Keratinocyte (primary cell): ENCODE results near the gene C19orf25.
A peak's percentile ranks its signal among the peaks of the same experiment; 100 is the strongest.

Source experiments
- CTCF ChIP-seq, 3 experiments: IDR thresholded peaks in 1 of 3; conservative IDR thresholded peaks in 1 of 3; optimal IDR thresholded peaks in 1 of 3; 2 replicates in 2 of 3; 3 replicates in 1 of 3; pipeline versions ENCODE3 to v1.5.1; 2011; ENCODE audit warnings: low read length in 3 of 3, mild to moderate bottlenecking in 3 of 3, moderate library complexity in 2 of 3, control low read depth in 1 of 3, inconsistent platforms in 1 of 3; ENCODE audit not compliant: insufficient read depth in 2 of 3; ENCODE audit errors: extremely low read depth in 1 of 3
- EZH2 ChIP-seq: IDR thresholded peaks from one replicate; pipeline ENCODE4 v1.6.1; 2012; ENCODE audit warnings: inconsistent platforms, mild to moderate bottlenecking, low read length, moderate library complexity

DNA sequence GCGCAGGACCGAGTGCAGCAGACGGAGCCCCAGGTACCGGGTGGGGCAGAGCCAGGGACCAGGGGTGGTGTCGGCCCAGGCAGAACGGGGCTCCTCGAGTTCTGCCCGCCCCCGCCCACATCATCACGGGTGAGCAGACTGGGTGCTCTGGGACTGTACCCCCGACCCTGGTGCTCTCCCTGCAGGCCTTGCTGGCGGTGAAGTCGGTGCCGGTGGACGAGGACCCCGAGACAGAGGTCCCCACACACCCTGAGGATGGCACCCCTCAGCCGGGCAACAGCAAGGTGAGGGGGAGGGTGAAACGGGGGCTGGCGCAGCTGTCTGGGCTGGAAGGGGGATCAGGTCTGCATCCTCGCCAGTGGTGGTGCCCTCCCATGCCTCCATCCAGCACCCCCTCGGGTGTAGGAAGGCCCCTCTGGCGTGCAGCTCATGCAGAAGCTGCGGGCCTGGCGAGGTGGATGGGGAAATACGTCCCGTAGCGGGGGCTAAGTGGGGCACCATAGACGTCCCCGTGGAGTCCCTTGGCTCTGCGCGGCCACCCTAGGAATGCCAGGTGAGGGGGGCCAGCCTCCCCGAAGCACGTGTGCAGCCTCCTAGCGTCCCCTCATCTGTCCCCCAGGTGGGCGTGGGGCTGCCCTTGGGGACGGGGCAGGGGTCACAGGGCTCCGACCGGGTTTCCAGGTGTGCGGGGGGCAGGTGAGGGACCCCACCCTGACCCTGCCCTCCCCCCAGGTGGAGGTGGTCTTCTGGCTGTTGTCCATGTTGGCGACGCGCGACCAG lies 22.7 kb downstream of the C19orf25 start:
- TF ChIP-seq CTCF (optimal IDR thresholded peaks at IDR 0.05 in 1 of 3, IDR thresholded peaks at IDR 0.05 in 1 of 3, conservative IDR thresholded peaks at IDR 0.05 in 1 of 3; ENCODE audit: extremely low read depth in 1 of 3, insufficient read depth in 2 of 3, low read length in 3 of 3) = no peak
- peak; percentile 22 for TF ChIP-seq EZH2
